SK-N-SH treated with all-trans-retinoic acid at 6 μM for 48 hours (cell line): ENCODE measurements around the gene OBSCN.

Source experiments
- ATAC-seq: fragments of 200-7000 bp; cut with Tn5 transposase; 3 replicates; pipeline ENCODE4 v1.9.1; 2020; ENCODE audit warnings: mild to moderate bottlenecking, moderate library complexity
- ARNTL ChIP-seq: fragments of 450-650 bp; formaldehyde crosslinking; IDR thresholded peaks from 2 replicates; pipeline ENCODE4 v1.5.0; 2020; ENCODE audit warnings: low read depth, mild to moderate bottlenecking, moderate library complexity, borderline replicate concordance
- BACH2 ChIP-seq: fragments of 250-450 bp; sonication (Bioruptor Pico); IDR thresholded peaks from 2 replicates; pipeline ENCODE4 v1.9.0; 2021; ENCODE audit warnings: mild to moderate bottlenecking, borderline replicate concordance
- CREB5 ChIP-seq: fragments of 250-450 bp; sonication (Bioruptor Pico); IDR thresholded peaks from 2 replicates; pipeline ENCODE4 v1.5.1; 2020; ENCODE audit warnings: low read depth, mild to moderate bottlenecking, moderate library complexity
- CSDC2 ChIP-seq: fragments of 250-450 bp; sonication (Bioruptor Pico); IDR thresholded peaks from 2 replicates; pipeline ENCODE4 v1.5.0; 2020; ENCODE audit warnings: mild to moderate bottlenecking, moderate library complexity
- CSRNP3 ChIP-seq: fragments of 250-450 bp; sonication (Bioruptor Pico); IDR thresholded peaks from 2 replicates; pipeline ENCODE4 v1.5.1; 2021; ENCODE audit warnings: mild to moderate bottlenecking, moderate library complexity
- ESRRG ChIP-seq: fragments of 250-450 bp; sonication (Bioruptor Pico); IDR thresholded peaks from 2 replicates; pipeline ENCODE4 v1.6.1; 2021; ENCODE audit warnings: mild to moderate bottlenecking
- GLIS3 ChIP-seq: fragments of 250-450 bp; sonication (Bioruptor Pico); IDR thresholded peaks from 2 replicates; pipeline ENCODE4 v1.5.0; 2020; ENCODE audit warnings: mild to moderate bottlenecking, moderate library complexity
- ISL1 ChIP-seq: fragments of 250-450 bp; sonication (Bioruptor Pico); IDR thresholded peaks from 2 replicates; pipeline ENCODE4 v2.1.2; 2022; ENCODE audit warnings: mild to moderate bottlenecking, moderate library complexity
- OSR1 ChIP-seq: fragments of 250-450 bp; sonication (Bioruptor Pico); IDR thresholded peaks from 2 replicates; pipeline ENCODE4 v1.8.0; 2022; ENCODE audit warnings: moderate library complexity, mild to moderate bottlenecking, inconsistent platforms
- PATZ1 ChIP-seq: fragments of 250-450 bp; sonication (Bioruptor Pico); IDR thresholded peaks from 2 replicates; pipeline ENCODE4 v1.8.0; 2020; ENCODE audit warnings: mild to moderate bottlenecking, moderate library complexity, borderline replicate concordance
- POU6F1 ChIP-seq: fragments of 250-450 bp; sonication (Bioruptor Pico); IDR thresholded peaks from 2 replicates; pipeline ENCODE4 v1.8.0; 2021; ENCODE audit warnings: low read depth, mild to moderate bottlenecking, moderate library complexity, borderline replicate concordance
- PPARA ChIP-seq: fragments of 250-450 bp; sonication (Bioruptor Pico); IDR thresholded peaks from 2 replicates; pipeline ENCODE4 v1.5.0; 2020; ENCODE audit warnings: mild to moderate bottlenecking, borderline replicate concordance
- RARB ChIP-seq: fragments of 250-450 bp; sonication (Bioruptor Pico); IDR thresholded peaks from 2 replicates; pipeline ENCODE4 v1.8.0; 2021; ENCODE audit warnings: mild to moderate bottlenecking, moderate library complexity
- SNAI2 ChIP-seq: fragments of 250-450 bp; sonication (Bioruptor Pico); IDR thresholded peaks from 2 replicates; pipeline ENCODE4 v1.5.0; 2020; ENCODE audit warnings: mild to moderate bottlenecking, moderate library complexity
- TCF4 ChIP-seq: fragments of 250-450 bp; sonication (Bioruptor Pico); IDR thresholded peaks from 2 replicates; pipeline ENCODE4 v1.8.0; 2021; ENCODE audit warnings: mild to moderate bottlenecking, moderate library complexity, borderline replicate concordance
- TOX ChIP-seq: fragments of 250-450 bp; sonication (Bioruptor Pico); IDR thresholded peaks from 2 replicates; pipeline ENCODE4 v1.8.0; 2021; ENCODE audit warnings: mild to moderate bottlenecking, moderate library complexity, borderline replicate concordance
- TSHZ2 ChIP-seq: fragments of 250-450 bp; sonication (Bioruptor Pico); IDR thresholded peaks from 2 replicates; pipeline ENCODE4 v1.5.0; 2020; ENCODE audit warnings: mild to moderate bottlenecking, moderate library complexity
- ZC3H10 ChIP-seq: fragments of 250-450 bp; sonication (Bioruptor Pico); IDR thresholded peaks from 2 replicates; pipeline ENCODE4 v1.5.1; 2021; ENCODE audit warnings: mild to moderate bottlenecking, moderate library complexity
- ZFP3 ChIP-seq: fragments of 250-450 bp; sonication (Bioruptor Pico); IDR thresholded peaks from 2 replicates; pipeline ENCODE4 v1.5.0; 2020; ENCODE audit warnings: mild to moderate bottlenecking, moderate library complexity
- ZFP30 ChIP-seq: fragments of 450-650 bp; formaldehyde crosslinking; IDR thresholded peaks from 2 replicates; pipeline ENCODE4 v1.5.0; 2022; ENCODE audit warnings: mild to moderate bottlenecking, moderate library complexity
- ZNF565 ChIP-seq: fragments of 450-650 bp; formaldehyde crosslinking; conservative IDR thresholded peaks from 2 replicates; pipeline ENCODE4 v1.5.0; 2020; ENCODE audit warnings: low read depth, mild to moderate bottlenecking, moderate library complexity
- ZNF70 ChIP-seq: fragments of 450-650 bp; formaldehyde crosslinking; IDR thresholded peaks from 2 replicates; pipeline ENCODE4 v1.5.0; 2020; ENCODE audit warnings: mild to moderate bottlenecking, moderate library complexity
- ZNF8 ChIP-seq: fragments of 450-650 bp; formaldehyde crosslinking; IDR thresholded peaks from 2 replicates; pipeline ENCODE4 v1.5.0; 2020; ENCODE audit warnings: mild to moderate bottlenecking, moderate library complexity

Gene OBSCN

GRCh38 chr1:228231189-228231588 lies 23.3 kb downstream of the OBSCN start:
- no peak for TF ChIP-seq GLIS3
- TF ChIP-seq CSDC2 (CRISPR knock-in tag), result no peak
- TF ChIP-seq PPARA (CRISPR knock-in tag), result no peak
- no peak for TF ChIP-seq ESRRG
- no peak for TF ChIP-seq ZNF70 (CRISPR knock-in tag)
- no peak for TF ChIP-seq BACH2 (CRISPR knock-in tag)
- no peak for TF ChIP-seq TSHZ2 (CRISPR knock-in tag)
- no peak for TF ChIP-seq RARB (CRISPR knock-in tag)
- no peak for TF ChIP-seq ISL1
- no peak for TF ChIP-seq ZC3H10 (CRISPR knock-in tag)
- TF ChIP-seq TCF4, result no peak
- no peak for TF ChIP-seq ZFP3 (CRISPR knock-in tag)
- TF ChIP-seq ZFP30 (CRISPR knock-in tag), result no peak
- no peak for TF ChIP-seq TOX (CRISPR knock-in tag)
- no peak for TF ChIP-seq CSRNP3 (CRISPR knock-in tag)
- no peak for TF ChIP-seq PATZ1 (CRISPR knock-in tag)
- no peak for TF ChIP-seq ZNF8 (CRISPR knock-in tag)
- no peak for TF ChIP-seq SNAI2 (CRISPR knock-in tag)
- no peak for TF ChIP-seq CREB5 (CRISPR knock-in tag)
- ATAC-seq, result no peak

GRCh38 chr1:228233136-228233535 lies 25.3 kb downstream of the OBSCN start:
- ATAC-seq, result no peak
- TF ChIP-seq ISL1 (no peak), ZNF565 (CRISPR knock-in tag) (no peak), TOX (CRISPR knock-in tag) (no peak), CREB5 (CRISPR knock-in tag) (no peak), RARB (CRISPR knock-in tag) (no peak), ARNTL (CRISPR knock-in tag) (no peak), ZNF70 (CRISPR knock-in tag) (no peak), ZC3H10 (CRISPR knock-in tag) (no peak), ZNF8 (CRISPR knock-in tag) (no peak), BACH2 (CRISPR knock-in tag) (no peak), SNAI2 (CRISPR knock-in tag) (no peak), POU6F1 (CRISPR knock-in tag) (no peak), ZFP30 (CRISPR knock-in tag) (no peak), GLIS3 (no peak), TCF4 (no peak), OSR1 (CRISPR knock-in tag) (no peak)
- TF ChIP-seq, all 23 proteins: peak for 0
